ENCODE results near the gene C4orf50. TPM values are rescaled to one million over a fixed set of nuclear protein-coding genes. Genes with fewer than 3 reads are reported as not detected.

The C4orf50 gene
- total RNA-seq, 4 donors from 2014 or later = 0.21 to 0.30 TPM; not detected in 2

GRCh38 chr4:5930456-5930855 lies 87.8 kb downstream of the C4orf50 start:
- Histone ChIP-seq H3K4me1 (no peaks in the 10 kb centered on the region), H3K9me3 (no peaks in the 10 kb centered on the region), H3K27ac (no peak overlapping the region), H3K36me3 (no peaks in the 10 kb centered on the region), H3K27me3 (no peaks in the 10 kb centered on the region), H3K4me3 (no peak overlapping the region)
- TF ChIP-seq POLR2A (IDR thresholded peaks at IDR 0.05) (no peak), EP300 (IDR thresholded peaks at IDR 0.05) (no peak)
- TF ChIP-seq, protein P1, sequence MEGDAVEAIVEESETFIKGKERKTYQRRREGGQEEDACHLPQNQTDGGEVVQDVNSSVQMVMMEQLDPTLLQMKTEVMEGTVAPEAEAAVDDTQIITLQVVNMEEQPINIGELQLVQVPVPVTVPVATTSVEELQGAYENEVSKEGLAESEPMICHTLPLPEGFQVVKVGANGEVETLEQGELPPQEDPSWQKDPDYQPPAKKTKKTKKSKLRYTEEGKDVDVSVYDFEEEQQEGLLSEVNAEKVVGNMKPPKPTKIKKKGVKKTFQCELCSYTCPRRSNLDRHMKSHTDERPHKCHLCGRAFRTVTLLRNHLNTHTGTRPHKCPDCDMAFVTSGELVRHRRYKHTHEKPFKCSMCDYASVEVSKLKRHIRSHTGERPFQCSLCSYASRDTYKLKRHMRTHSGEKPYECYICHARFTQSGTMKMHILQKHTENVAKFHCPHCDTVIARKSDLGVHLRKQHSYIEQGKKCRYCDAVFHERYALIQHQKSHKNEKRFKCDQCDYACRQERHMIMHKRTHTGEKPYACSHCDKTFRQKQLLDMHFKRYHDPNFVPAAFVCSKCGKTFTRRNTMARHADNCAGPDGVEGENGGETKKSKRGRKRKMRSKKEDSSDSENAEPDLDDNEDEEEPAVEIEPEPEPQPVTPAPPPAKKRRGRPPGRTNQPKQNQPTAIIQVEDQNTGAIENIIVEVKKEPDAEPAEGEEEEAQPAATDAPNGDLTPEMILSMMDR (IDR thresholded peaks at IDR 0.05) = no peak
- WGBS, 2 donors = 79 to 85% methylated on average over 7 to 8 of the region's 8 CpGs
- no peak for DNase-seq (ENCODE audit: low spot score in 2 of 2)

GRCh38 chr4:5928844-5929420 lies 89.3 kb downstream of the C4orf50 start:
- Histone ChIP-seq H3K4me1 (no peaks in the 10 kb centered on the region), H3K9me3 (no peaks in the 10 kb centered on the region), H3K4me3 (no peak overlapping the region), H3K27ac (no peak overlapping the region), H3K36me3 (no peaks in the 10 kb centered on the region), H3K27me3 (no peaks in the 10 kb centered on the region)
- TF ChIP-seq, protein P1 (IDR thresholded peaks at IDR 0.05) = no peak
- no peak for TF ChIP-seq EP300 (IDR thresholded peaks at IDR 0.05)
- no peak for TF ChIP-seq POLR2A (IDR thresholded peaks at IDR 0.05)
- WGBS, 2 donors = 64 to 67% methylated on average over 8 of the region's 8 CpGs
- DNase-seq (ENCODE audit: low spot score in 2 of 2) = no peak

GRCh38 chr4:5928274-5928673 lies 90.0 kb downstream of the C4orf50 start:
- Histone ChIP-seq H3K36me3 (no peaks in the 10 kb centered on the region), H3K9me3 (no peaks in the 10 kb centered on the region), H3K27ac (no peak overlapping the region), H3K27me3 (no peaks in the 10 kb centered on the region), H3K4me1 (no peaks in the 10 kb centered on the region), H3K4me3 (no peak overlapping the region)
- no peak for DNase-seq (ENCODE audit: low spot score in 2 of 2)
- TF ChIP-seq POLR2A (IDR thresholded peaks at IDR 0.05) = no peak
- TF ChIP-seq, protein P1 (IDR thresholded peaks at IDR 0.05) = no peak
- no peak for TF ChIP-seq EP300 (IDR thresholded peaks at IDR 0.05)
- WGBS, 2 donors = 44 to 50% methylated on average over 8 of the region's 8 CpGs

DNA sequence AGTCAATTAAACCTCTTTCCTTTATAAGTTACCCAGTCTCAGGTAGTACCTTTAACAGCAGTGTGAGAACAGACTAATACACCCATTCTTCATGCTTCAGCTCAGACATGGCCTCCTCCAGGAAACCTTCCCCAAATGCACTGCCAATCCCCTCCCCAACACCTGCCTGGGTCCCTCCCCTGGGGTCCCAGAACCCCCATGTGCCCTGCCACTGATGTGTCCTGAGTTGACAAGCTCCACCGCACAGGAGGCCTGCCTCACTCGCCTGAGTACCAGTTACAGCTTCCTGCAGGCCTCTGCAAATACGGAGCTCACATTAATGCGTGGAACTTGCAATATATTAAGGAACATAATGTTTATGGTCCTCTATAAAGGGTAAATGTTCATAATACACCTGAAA lies 90.5 kb downstream of the C4orf50 start:
- 75% methylated on average over 4 of the region's 4 CpGs for WGBS, 2 donors
- no peak overlapping the region for H3K27ac ChIP-seq
- no peak for DNase-seq (ENCODE audit: low spot score in 2 of 2)

DNA sequence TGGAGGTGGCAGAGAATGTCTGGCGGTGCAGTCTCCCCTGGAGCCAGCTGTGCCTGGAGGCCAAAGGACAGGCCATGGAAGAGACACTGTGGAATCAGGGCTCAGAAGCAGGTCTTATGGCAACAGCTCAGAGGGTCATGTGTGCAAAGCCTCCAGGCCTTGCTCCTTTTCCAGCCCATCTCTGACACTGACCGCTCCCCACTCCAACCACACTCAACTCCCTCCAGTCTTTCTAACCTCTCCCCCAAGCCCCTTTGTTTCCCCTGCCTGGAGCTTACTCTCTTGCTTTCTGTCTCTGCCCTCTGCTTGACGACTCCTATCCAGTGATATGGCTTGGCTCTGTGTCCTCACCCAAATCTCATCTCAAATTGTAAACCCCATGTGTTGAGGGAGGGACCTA lies 91.1 kb downstream of the C4orf50 start:
- Histone ChIP-seq H3K27ac (no peak overlapping the region), H3K36me3 (no peaks in the 10 kb centered on the region), H3K4me3 (no peak overlapping the region), H3K4me1 (no peaks in the 10 kb centered on the region), H3K9me3 (no peaks in the 10 kb centered on the region), H3K27me3 (no peaks in the 10 kb centered on the region)
- WGBS, 2 donors = 72 to 86% methylated on average over 3 of the region's 3 CpGs
- no peak for DNase-seq (ENCODE audit: low spot score in 2 of 2)
- TF ChIP-seq, protein P1 (IDR thresholded peaks at IDR 0.05) = no peak
- TF ChIP-seq EP300 (IDR thresholded peaks at IDR 0.05) = no peak
- no peak for TF ChIP-seq POLR2A (IDR thresholded peaks at IDR 0.05)

More for the DNA sequence above, 90.5 kb downstream of the C4orf50 start:
- TF ChIP-seq POLR2A (IDR thresholded peaks at IDR 0.05) = no peak
- TF ChIP-seq EP300 (IDR thresholded peaks at IDR 0.05) = no peak
- TF ChIP-seq, protein P1 (IDR thresholded peaks at IDR 0.05) = no peak
- no peaks in the 10 kb centered on the region for H3K4me1 ChIP-seq
- no peak overlapping the region for H3K4me3 ChIP-seq
- H3K36me3 ChIP-seq = no peaks in the 10 kb centered on the region
- H3K27me3 ChIP-seq = no peaks in the 10 kb centered on the region
- no peaks in the 10 kb centered on the region for H3K9me3 ChIP-seq

Data from tibial nerve (tissue), 4 donors.